Measurements from ENCODE around the gene TRPM2. TPM values are rescaled to one million over a fixed set of nuclear protein-coding genes. Genes with fewer than 3 reads are reported as not detected.
A peak's percentile ranks its signal among the peaks of the same experiment; 100 is the strongest.

TRPM2 gene
- total and polyA plus RNA-seq, 8 donors, result 0.46 to 8.7 (median 2.6) TPM

DNA sequence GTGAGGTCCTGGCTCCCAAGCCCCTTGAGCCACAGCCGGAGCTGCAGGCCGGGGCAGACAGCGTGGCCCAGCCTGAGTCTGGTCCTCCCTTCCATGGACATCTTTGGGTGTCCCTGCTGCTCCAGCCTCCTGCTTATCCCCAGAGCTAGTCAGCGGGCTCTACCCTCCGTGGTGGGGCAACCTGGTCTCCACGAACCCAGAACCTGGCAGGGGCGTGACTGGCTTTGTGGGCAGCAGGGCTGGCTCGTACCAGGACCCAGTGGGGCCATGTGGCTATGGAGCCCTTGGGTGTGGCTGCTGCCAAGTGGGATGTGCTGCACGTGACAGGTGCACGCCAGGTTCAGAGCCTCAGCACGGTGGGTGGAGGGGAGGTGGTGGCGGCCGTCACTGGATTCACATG, 32.6 kb upstream of the TRPM2 start:
- FAIRE-seq, result no peak
- Histone ChIP-seq H3K9me3 (no peaks in the 10 kb centered on the region), H3K27ac (no peak overlapping the region), H3K4me3 (no peak overlapping the region), H3K4me1 (no peaks in the 10 kb centered on the region), H3K27me3 (no peaks in the 10 kb centered on the region), H3K36me3 (peaks cover 0 to 38% (median 10%) of the 10 kb centered on the region in 3 donors)
- WGBS, 2 donors, result 94 to 95% methylated on average over 13 of the region's 13 CpGs
- ATAC-seq, result no peak
- TF ChIP-seq CTCF (IDR thresholded peaks at IDR 0.05), result no peak
- DNase-seq, result no peak
- intact Hi-C loops (cut with DNase I), result no loop called here

GRCh38 chr21:44321846-44322450, 31.5 kb upstream of the TRPM2 start:
- ATAC-seq (no peak), DNase-seq (peak in 1 of 6 donors; percentile 81), FAIRE-seq (no peak)
- Histone ChIP-seq H3K4me1 (no peaks in the 10 kb centered on the region), H3K27me3 (no peaks in the 10 kb centered on the region), H3K9me3 (no peaks in the 10 kb centered on the region), H3K27ac (no peak overlapping the region), H3K36me3 (peaks cover 0 to 38% (median 14%) of the 10 kb centered on the region in 3 donors), H3K4me3 (no peak overlapping the region)
- no peak for TF ChIP-seq CTCF (IDR thresholded peaks at IDR 0.05)
- intact Hi-C loops (cut with DNase I), result no loop called here
- WGBS, 2 donors, result 95 to 97% methylated on average over 22 to 23 of the region's 23 CpGs

DNA sequence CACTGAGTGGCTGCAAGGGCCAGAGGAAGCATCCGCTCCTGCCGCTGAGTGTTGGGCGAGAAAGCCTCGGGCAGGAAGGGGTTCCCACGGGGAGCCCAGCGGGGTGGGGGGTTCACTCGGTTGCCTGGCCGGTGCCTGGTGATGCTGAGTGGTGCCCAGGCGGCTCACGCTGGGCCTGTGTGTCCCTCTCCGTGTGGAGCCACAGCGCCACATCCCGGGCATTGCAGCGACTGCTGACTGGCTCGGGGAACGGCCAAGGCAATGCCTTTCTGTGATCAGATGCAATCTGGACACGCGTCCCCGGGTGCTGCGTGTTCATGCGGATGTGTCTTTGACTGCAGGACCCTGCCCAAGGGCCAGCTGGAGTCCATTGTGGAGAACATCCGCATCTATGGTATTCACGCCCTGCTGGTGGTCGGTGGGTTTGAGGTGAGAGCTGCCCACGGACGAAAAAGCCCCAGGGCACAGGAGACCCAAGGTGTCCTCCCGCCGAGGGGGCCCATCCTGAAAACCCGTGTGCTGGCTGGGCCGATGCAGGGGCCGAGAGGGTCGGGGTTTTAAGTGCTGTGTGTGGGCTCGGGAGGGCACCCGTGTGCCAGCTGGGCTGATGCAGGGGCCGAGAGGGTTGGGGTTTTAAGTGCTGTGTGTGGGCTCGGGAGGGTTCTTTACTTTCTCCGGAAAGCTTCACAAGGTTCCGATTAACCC, 30.6 kb upstream of the TRPM2 start:
- no peak for TF ChIP-seq CTCF (IDR thresholded peaks at IDR 0.05)
- 93 to 94% methylated on average over 38 of the region's 38 CpGs for WGBS, 2 donors
- Histone ChIP-seq H3K36me3 (peaks cover 0 to 38% (median 14%) of the 10 kb centered on the region in 3 donors), H3K4me1 (no peaks in the 10 kb centered on the region), H3K27ac (no peak overlapping the region), H3K4me3 (no peak overlapping the region), H3K27me3 (no peaks in the 10 kb centered on the region), H3K9me3 (no peaks in the 10 kb centered on the region)
- ATAC-seq, result no peak
- intact Hi-C loops (cut with DNase I), result no loop called here
- FAIRE-seq, result no peak
- peak in 1 of 6 donors; percentile 73 for DNase-seq

GRCh38 chr21:44323591-44323990, 29.8 kb upstream of the TRPM2 start:
- DNase-seq (peak in 1 of 6 donors; percentile 71), FAIRE-seq (no peak), ATAC-seq (no peak)
- no peak overlapping the region for H3K4me3 ChIP-seq
- H3K27me3 ChIP-seq, result no peaks in the 10 kb centered on the region
- intact Hi-C loops (cut with DNase I), result no loop called here
- H3K27ac ChIP-seq, result no peak overlapping the region
- H3K36me3 ChIP-seq, result peaks cover 0 to 38% (median 14%) of the 10 kb centered on the region in 3 donors
- WGBS, 2 donors, result 87 to 95% methylated on average over 18 to 20 of the region's 20 CpGs
- TF ChIP-seq CTCF (IDR thresholded peaks at IDR 0.05), result no peak
- no peaks in the 10 kb centered on the region for H3K9me3 ChIP-seq
- H3K4me1 ChIP-seq, result no peaks in the 10 kb centered on the region

Measured in pancreas (tissue), 10 donors.